Body of pancreas (tissue), 4 donors: Measurements from ENCODE around the gene ATP1A1. TPM values are rescaled to one million over a fixed set of nuclear protein-coding genes. Genes with fewer than 3 reads are reported as not detected.

Experiments
- ATAC-seq: fragments of 150-250 bp; one replicate; pipeline ENCODE4 v1.9.1; 2016
- DNase-seq, 4 donors: peaks; one replicate each; pipeline ENCODE4 v3.0.0-alpha.2; 2019
- H3K27ac ChIP-seq, 4 donors: fragments of 200-600 bp; sonication (generic); 1 replicate in 3 of 4; 2 replicates in 1 of 4; pipeline versions ENCODE4 v1.5.1 to v1.6.1; 2016 to 2019; ENCODE audit warnings: mild to moderate bottlenecking in 1 of 4, mixed read lengths in 1 of 4, moderate library complexity in 1 of 4
- H3K27me3 ChIP-seq, 2 donors: fragments of 200-600 bp; sonication (generic); one replicate each; pipeline ENCODE4 v1.6.0; 2016; ENCODE audit warnings: mild to moderate bottlenecking in 1 of 2
- H3K36me3 ChIP-seq, 2 donors: fragments of 200-600 bp; sonication (generic); replicated peaks in 1 of 2; 2 replicates each; pipeline ENCODE4 v1.5.1; 2016; ENCODE audit warnings: low read depth in 2 of 2; ENCODE audit not compliant: insufficient read depth in 1 of 2
- H3K4me1 ChIP-seq: fragments of 200-600 bp; sonication (generic); one replicate; pipeline ENCODE4 v1.6.0; 2016
- H3K4me3 ChIP-seq, 2 donors: fragments of 200-600 bp; sonication (generic); 1 replicate in 1 of 2; 2 replicates in 1 of 2; pipeline ENCODE4 v1.5.1; 2016 to 2019
- H3K9me3 ChIP-seq, 3 donors: fragments of 200-600 bp; sonication (generic); 1 replicate in 2 of 3; 2 replicates in 1 of 3; pipeline ENCODE4 v1.5.1; 2016
- POLR2A ChIP-seq, 3 donors: fragments of 450-650 bp; IDR thresholded peaks; one replicate each; pipeline ENCODE4 v1.6.1; 2016; ENCODE audit warnings: antibody characterized with exemption in 3 of 3, mild to moderate bottlenecking in 2 of 3
- WGBS, 2 donors: methylation state at CpG; one replicate each; pipeline ENCODE4 v1.1.5; 2017; 5-methylcytosine and 5-hydroxymethylcytosine counted together
- intact Hi-C: fragments of 100-400 bp; cut with DNase I; formaldehyde crosslinking; loops from one replicate; pipeline ENCODE4 v1.15.1; 2023
- total RNA-seq, 2 donors: library from RNA; depleted of rRNA; stranded (reverse); fragments of >200 nt; gene quantifications; one replicate each; pipeline ENCODE4 v1.1.0, GENCODE V29; 2016
- TF ChIP-seq, protein P1 (sequence below), 7 experiments: fragments of 450-650 bp in 4 of 7; fragments of 200-600 bp in 3 of 7; sonication (generic) in 3 of 7; IDR thresholded peaks; one replicate each; pipeline ENCODE4 v1.5.1; 2016 to 2019; ENCODE audit warnings: antibody characterized with exemption in 7 of 7

ATP1A1 gene
- total RNA-seq, 2 donors from 2014 or later: 423 to 593 TPM

DNA sequence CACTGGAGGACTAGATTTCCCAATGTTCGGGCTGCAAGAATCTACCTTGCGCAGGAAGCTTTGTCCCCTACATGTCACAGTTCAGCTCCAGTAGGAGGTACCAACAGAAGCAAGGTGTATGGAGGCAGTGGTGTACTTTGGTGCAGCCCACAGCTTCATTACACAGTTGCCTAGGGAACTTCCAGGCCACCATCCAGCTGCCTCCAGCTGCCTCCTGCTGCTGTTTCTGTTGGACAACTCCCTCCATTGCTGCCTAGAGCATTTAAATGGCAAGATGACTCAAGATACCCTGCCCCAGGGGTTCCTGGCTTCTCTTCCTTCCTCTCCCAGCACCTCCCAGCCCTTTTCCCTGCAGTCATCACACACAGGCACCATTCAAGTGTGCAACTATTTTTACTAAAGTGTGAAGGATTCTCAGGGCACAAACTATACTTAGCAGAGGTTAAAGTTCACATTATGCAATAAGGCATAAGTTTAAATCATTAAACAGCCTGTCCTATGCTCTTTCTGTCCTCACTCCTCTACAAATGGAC lies 39.0 kb upstream of the ATP1A1 start:
- Histone ChIP-seq H3K4me1 (peaks cover 73% of the 10 kb centered on the region), H3K9me3 (no peaks in the 10 kb centered on the region), H3K4me3 (no peak overlapping the region), H3K36me3 (no peaks in the 10 kb centered on the region), H3K27ac (no peak overlapping the region), H3K27me3 (no peaks in the 10 kb centered on the region)
- intact Hi-C loops: no loop called here
- ATAC-seq: peak; percentile 52
- peak in 3 of 4 donors; percentile 30 to 61 (median 50) for DNase-seq
- no peak for TF ChIP-seq POLR2A (IDR thresholded peaks at IDR 0.05)
- TF ChIP-seq, protein P1, sequence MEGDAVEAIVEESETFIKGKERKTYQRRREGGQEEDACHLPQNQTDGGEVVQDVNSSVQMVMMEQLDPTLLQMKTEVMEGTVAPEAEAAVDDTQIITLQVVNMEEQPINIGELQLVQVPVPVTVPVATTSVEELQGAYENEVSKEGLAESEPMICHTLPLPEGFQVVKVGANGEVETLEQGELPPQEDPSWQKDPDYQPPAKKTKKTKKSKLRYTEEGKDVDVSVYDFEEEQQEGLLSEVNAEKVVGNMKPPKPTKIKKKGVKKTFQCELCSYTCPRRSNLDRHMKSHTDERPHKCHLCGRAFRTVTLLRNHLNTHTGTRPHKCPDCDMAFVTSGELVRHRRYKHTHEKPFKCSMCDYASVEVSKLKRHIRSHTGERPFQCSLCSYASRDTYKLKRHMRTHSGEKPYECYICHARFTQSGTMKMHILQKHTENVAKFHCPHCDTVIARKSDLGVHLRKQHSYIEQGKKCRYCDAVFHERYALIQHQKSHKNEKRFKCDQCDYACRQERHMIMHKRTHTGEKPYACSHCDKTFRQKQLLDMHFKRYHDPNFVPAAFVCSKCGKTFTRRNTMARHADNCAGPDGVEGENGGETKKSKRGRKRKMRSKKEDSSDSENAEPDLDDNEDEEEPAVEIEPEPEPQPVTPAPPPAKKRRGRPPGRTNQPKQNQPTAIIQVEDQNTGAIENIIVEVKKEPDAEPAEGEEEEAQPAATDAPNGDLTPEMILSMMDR (IDR thresholded peaks at IDR 0.05): no peak
- 88 to 100% methylated on average over 2 of the region's 2 CpGs for WGBS, 2 donors

DNA sequence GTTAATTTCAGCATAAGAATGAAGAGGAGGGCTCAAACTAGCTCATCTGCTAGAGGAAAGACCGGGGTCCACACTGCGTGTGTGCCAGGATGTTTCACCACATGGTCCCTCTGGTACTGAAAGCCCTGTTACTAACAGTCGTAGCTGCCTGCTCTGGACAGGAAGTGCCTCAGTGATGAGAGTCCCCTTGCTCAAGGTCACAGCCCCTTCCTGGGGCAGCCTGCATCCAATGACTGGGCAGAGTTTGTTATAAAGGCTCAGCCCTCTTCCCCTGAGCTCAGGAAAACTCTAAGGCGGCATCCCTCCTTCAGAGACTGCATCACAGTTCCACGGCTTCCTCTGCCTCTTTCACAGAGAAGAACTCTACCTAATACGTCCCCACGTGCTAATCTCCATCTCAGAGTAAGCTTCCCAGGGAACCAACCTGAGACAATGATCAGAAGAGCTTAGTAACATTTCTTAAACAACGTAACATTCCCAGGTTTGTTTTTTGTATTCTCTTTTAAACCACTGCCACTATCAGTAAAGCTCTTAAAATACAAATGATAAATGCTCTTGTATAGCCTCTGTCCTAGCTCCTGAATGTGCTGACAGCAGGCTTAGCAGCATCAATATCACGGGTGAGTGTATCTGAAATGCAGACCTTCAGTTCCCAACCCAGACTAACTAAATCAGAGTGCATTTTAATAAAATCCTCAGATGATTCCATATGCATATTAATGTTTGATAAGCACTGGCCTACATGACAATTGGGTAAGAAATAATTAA lies 38.0 kb upstream of the ATP1A1 start:
- no peaks in the 10 kb centered on the region for H3K27me3 ChIP-seq
- TF ChIP-seq, protein P1 (IDR thresholded peaks at IDR 0.05): no peak
- no peak for TF ChIP-seq POLR2A (IDR thresholded peaks at IDR 0.05)
- H3K36me3 ChIP-seq: no peaks in the 10 kb centered on the region
- WGBS, 2 donors: 86 to 91% methylated on average over 9 of the region's 9 CpGs
- no peak overlapping the region for H3K4me3 ChIP-seq
- H3K4me1 ChIP-seq: peaks cover 63% of the 10 kb centered on the region
- DNase-seq: no peak
- intact Hi-C loops: no loop called here
- no peaks in the 10 kb centered on the region for H3K9me3 ChIP-seq
- H3K27ac ChIP-seq: no peak overlapping the region
- no peak for ATAC-seq

DNA sequence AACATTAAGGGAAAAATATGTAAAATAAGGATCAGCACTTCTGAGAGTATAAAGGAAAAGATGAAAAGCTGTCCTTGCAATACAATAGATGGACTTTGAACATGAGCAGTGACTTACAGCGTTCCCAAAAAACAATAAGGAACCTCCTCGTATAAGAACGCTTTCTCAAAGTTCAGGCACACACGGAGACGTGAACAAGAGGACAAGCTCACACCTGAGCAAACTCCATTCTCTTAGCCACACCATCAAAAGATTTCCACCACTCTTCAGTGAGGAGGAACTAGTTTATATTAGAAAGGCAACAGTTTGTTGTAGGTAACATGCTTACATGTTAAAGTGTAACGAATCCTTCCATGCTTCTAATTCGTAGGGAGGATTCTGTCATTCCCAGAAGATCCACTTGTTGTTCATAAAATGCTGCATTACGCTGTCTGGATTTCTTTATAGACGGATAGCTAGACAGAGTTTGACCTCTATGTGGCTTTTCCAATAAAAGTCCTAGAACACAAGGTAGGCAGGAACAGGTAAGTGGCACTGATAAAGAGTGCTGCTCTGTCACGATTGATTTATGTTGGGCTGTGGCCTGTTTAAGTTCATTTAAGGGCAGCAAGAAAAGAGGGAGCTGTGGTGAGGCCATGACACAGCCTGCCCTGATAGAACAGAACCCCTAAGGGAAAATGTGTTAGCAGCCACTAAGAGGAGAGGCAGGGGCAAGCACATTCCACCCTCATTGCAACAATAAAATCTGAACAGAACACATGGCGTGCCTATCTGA lies 37.0 kb upstream of the ATP1A1 start:
- H3K27ac ChIP-seq: peak overlapping the region in 1 of 4 donors; percentile 21
- H3K4me3 ChIP-seq: no peak overlapping the region
- H3K4me1 ChIP-seq: peaks cover 53% of the 10 kb centered on the region
- intact Hi-C loops: no loop called here
- DNase-seq (no peak), ATAC-seq (peak; percentile 51)
- no peaks in the 10 kb centered on the region for H3K9me3 ChIP-seq
- 48 to 51% methylated on average over 11 of the region's 11 CpGs for WGBS, 2 donors
- TF ChIP-seq POLR2A (IDR thresholded peaks at IDR 0.05): no peak
- TF ChIP-seq, protein P1 (IDR thresholded peaks at IDR 0.05): no peak
- H3K36me3 ChIP-seq: no peaks in the 10 kb centered on the region
- no peaks in the 10 kb centered on the region for H3K27me3 ChIP-seq

DNA sequence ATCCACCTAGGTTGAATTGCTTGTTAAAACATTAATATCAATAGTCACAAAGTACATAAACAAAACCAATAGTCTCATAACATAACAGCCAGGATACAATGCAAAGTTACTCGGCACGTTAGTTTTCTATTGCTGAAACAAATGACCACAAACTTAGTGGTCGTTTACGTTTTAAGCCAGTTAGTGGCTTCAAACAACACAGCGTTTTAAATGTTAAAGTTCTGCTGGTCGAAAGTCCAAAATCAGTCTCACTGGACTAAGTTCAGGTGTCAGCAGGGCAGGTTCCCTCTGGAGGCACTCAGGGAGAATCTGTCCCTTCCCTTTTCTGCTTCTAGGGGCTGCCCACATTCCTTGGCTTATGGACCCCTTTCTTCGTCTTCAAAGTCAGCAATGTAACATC lies 35.6 kb upstream of the ATP1A1 start:
- no peak overlapping the region for H3K27ac ChIP-seq
- no peaks in the 10 kb centered on the region for H3K36me3 ChIP-seq
- intact Hi-C loops: no loop called here
- TF ChIP-seq, protein P1 (IDR thresholded peaks at IDR 0.05): no peak
- TF ChIP-seq POLR2A (IDR thresholded peaks at IDR 0.05): no peak
- peaks cover 40% of the 10 kb centered on the region for H3K4me1 ChIP-seq
- WGBS, 2 donors: 84 to 85% methylated on average over 7 of the region's 7 CpGs
- ATAC-seq (no peak), DNase-seq (no peak)
- no peaks in the 10 kb centered on the region for H3K9me3 ChIP-seq
- no peaks in the 10 kb centered on the region for H3K27me3 ChIP-seq
- no peak overlapping the region for H3K4me3 ChIP-seq
